NT2/D1 (cell line): ENCODE results near the gene CDH12.

Source experiments
- DNase-seq: peaks from one replicate; pipeline ENCODE4 v3.0.0-alpha.2; 2011; ENCODE audit warnings: low read depth, low spot score
- H3K27me3 ChIP-seq: 2 replicates; pipeline ENCODE4 v1.6.0; 2011; ENCODE audit warnings: mild to moderate bottlenecking; ENCODE audit not compliant: insufficient read length, insufficient read depth
- H3K36me3 ChIP-seq: 2 replicates; pipeline ENCODE4 v1.6.1; 2011; ENCODE audit warnings: mild to moderate bottlenecking, low read length, mixed read lengths; ENCODE audit not compliant: insufficient read depth, insufficient read length
- H3K4me1 ChIP-seq: 2 replicates; pipeline ENCODE4 v1.5.1; 2011; ENCODE audit not compliant: insufficient read depth, insufficient read length
- H3K4me3 ChIP-seq: 2 replicates; pipeline ENCODE4 v1.5.1; 2011; ENCODE audit warnings: low read depth; ENCODE audit not compliant: insufficient read length
- H3K9ac ChIP-seq: 2 replicates; pipeline ENCODE4 v1.6.0; 2011; ENCODE audit warnings: low read depth; ENCODE audit not compliant: insufficient read length
- H3K9me3 ChIP-seq: 2 replicates; pipeline ENCODE4 v1.5.1; 2011; ENCODE audit warnings: mild to moderate bottlenecking, low read length; ENCODE audit not compliant: insufficient read depth
- SUZ12 ChIP-seq: IDR thresholded peaks from 2 replicates; pipeline ENCODE4 v1.6.1; 2011; ENCODE audit not compliant: insufficient read length, insufficient read depth; ENCODE audit errors: extremely low read depth
- YY1 ChIP-seq: IDR thresholded peaks from 2 replicates; pipeline ENCODE4 v1.6.1; 2011; ENCODE audit not compliant: insufficient read length, insufficient read depth
- ZNF274 ChIP-seq: IDR thresholded peaks from 2 replicates; pipeline ENCODE4 v1.6.1; 2011; ENCODE audit warnings: mild to moderate bottlenecking, low read depth, low read length

Gene CDH12

DNA sequence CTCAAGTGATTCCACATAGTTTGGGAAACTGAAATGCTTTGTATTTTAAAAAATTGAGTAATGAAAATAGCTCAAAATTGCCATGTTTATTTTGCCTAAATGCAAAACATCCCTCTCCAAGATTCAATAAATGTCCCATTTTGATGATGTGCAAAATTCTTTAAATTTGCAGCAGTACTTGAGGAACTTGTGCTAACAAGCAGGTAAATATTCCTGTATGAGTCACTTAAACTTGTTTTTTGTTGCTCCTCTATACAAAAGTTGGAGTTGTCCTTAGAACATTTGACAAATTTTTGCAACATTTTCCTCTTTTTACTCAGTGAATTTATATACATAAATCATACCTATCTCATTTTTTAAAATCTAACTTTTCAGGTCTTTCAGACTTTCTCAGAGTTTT is 280.2 kb downstream of the CDH12 start:
- TF ChIP-seq ZNF274 = no peak
- TF ChIP-seq SUZ12 = no peak
- TF ChIP-seq YY1 = no peak
- no peak for DNase-seq
- no peak overlapping the region for H3K9ac ChIP-seq

DNA sequence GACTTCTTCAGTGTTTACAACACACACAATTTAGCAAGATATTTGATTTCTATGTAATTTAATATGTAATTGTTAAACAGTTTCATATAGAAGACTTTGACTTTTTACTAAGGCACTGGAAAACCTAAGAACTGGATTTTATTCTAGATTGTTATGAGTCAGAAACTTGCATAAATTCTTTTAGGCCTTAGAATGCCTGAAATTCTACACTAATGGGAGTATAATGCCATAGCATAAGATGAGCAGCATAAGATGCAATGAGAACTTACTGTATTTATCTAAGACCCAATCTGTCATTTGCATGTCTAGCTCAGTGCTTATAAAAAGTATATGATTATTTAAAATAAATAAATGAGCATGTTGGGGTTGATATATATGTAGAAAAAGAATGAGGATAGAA is 285.2 kb downstream of the CDH12 start:
- no peak overlapping the region for H3K4me3 ChIP-seq
- H3K27me3 ChIP-seq = no peaks in the 10 kb centered on the region
- no peaks in the 10 kb centered on the region for H3K4me1 ChIP-seq
- H3K9me3 ChIP-seq = no peaks in the 10 kb centered on the region
- H3K9ac ChIP-seq = no peak overlapping the region
- no peak for DNase-seq
- no peaks in the 10 kb centered on the region for H3K36me3 ChIP-seq
- TF ChIP-seq YY1 = no peak
- TF ChIP-seq ZNF274 = no peak

More for the DNA sequence above, 280.2 kb downstream of the CDH12 start:
- no peaks in the 10 kb centered on the region for H3K4me1 ChIP-seq
- H3K36me3 ChIP-seq = no peaks in the 10 kb centered on the region
- H3K4me3 ChIP-seq = no peak overlapping the region
- H3K27me3 ChIP-seq = no peaks in the 10 kb centered on the region
- H3K9me3 ChIP-seq = no peaks in the 10 kb centered on the region

DNA sequence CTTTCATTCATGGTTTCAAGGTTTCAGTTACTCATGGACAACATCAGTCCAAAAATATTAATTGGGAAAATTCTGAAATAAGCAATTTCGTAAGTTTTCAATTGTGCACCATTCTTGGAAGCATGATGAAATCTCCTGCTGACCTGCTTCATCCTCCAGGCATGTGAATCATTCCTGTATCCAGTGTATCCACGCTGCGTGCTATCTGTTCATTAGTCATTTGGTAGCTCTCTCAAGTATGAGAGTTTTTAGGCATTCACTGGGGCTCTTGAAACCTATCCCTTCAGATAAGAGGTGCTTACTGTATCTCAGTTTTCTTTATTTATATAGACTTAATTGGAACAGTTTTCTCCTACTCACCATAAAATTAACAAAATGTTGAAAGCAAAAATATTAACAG is 293.0 kb downstream of the CDH12 start:
- no peak for DNase-seq
- no peak overlapping the region for H3K4me3 ChIP-seq
- no peaks in the 10 kb centered on the region for H3K36me3 ChIP-seq
- H3K9me3 ChIP-seq = no peaks in the 10 kb centered on the region
- no peak for TF ChIP-seq SUZ12
- H3K9ac ChIP-seq = no peak overlapping the region
- H3K27me3 ChIP-seq = no peaks in the 10 kb centered on the region
- H3K4me1 ChIP-seq = no peaks in the 10 kb centered on the region

DNA sequence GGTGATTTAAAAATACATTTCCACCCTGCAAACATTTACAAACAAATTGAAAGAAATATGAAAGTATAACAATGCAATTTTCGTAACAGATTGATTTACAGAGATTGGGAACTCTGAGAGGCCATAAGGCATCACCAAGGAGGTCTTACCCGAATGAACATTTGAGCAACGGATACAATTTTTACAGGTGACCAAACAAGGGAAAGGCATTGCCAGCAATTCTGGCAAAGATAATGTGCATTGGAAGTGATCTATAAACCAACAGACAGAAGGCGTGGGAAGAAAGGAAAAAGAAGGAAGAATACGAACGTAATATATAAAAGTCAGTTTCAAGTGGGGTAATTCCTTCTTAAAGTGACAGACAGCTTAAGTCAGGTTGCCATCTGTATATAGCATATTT is 295.9 kb downstream of the CDH12 start:
- Histone ChIP-seq H3K36me3 (no peaks in the 10 kb centered on the region), H3K4me1 (no peaks in the 10 kb centered on the region), H3K27me3 (no peaks in the 10 kb centered on the region), H3K4me3 (no peak overlapping the region), H3K9ac (no peak overlapping the region), H3K9me3 (no peaks in the 10 kb centered on the region)
- no peak for TF ChIP-seq YY1
- no peak for TF ChIP-seq SUZ12
- no peak for TF ChIP-seq ZNF274
- no peak for DNase-seq

DNA sequence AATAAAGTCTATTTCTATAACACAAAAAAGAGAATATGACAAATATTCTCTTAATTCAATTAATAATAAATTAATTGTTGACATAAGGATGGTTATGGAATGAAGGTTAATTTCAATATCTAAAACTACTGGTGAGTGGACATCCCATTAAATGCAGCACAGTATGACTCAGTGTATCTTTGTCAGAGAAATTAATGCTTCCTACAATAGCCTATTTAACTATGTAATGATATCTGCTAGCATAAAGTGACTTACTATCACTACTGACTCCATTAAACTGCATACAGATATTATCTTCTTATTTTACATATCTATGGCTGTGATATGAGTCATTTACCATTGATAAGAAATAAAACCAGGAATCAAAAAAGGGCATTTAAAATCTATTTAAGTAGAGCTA is 298.7 kb downstream of the CDH12 start:
- H3K9me3 ChIP-seq = no peaks in the 10 kb centered on the region
- no peaks in the 10 kb centered on the region for H3K36me3 ChIP-seq
- no peak overlapping the region for H3K9ac ChIP-seq
- no peaks in the 10 kb centered on the region for H3K27me3 ChIP-seq
- no peaks in the 10 kb centered on the region for H3K4me1 ChIP-seq
- DNase-seq = no peak
- H3K4me3 ChIP-seq = no peak overlapping the region
- TF ChIP-seq ZNF274 = no peak
- no peak for TF ChIP-seq YY1
- TF ChIP-seq SUZ12 = no peak

DNA sequence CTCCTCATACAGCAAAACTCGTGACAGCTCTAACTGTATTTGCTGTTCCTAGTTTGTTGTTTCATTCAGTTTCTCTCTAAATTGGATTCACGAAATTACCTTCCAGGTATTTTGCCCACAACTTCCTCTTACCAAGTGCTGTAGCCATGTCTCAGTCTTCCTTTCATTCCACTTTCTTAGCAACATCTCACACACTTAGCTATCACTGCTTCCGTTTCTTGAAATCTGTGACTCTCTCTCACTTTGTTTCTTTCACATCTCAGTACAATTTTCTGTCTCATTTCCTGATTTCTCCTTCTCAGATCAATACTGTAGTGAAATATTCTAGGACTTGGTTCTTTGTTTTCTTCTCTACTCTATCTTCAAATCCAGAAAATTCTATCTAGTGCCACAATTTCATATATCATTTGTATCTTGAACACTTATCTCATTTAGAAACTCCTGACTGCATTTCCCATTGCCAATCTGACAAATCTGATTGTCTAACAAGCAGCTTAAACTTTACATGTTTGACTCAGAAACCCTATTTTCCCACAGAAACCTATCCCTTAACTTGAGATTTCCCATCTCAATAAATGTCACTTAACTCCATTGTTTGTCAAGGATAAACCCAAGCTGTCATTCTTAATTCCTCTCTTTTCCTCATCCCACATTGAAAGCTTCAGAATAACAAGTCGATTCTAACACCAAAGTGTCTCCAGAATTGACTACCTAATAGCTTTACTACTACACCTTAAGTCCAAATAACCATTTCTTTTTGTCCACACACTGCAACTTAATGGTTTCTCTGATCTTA is 303.1 kb downstream of the CDH12 start:
- TF ChIP-seq ZNF274 (no peak), YY1 (no peak), SUZ12 (no peak)
- H3K27me3 ChIP-seq = no peaks in the 10 kb centered on the region
- DNase-seq = no peak
- no peaks in the 10 kb centered on the region for H3K36me3 ChIP-seq
- H3K4me3 ChIP-seq = no peak overlapping the region
- H3K4me1 ChIP-seq = no peaks in the 10 kb centered on the region
- no peaks in the 10 kb centered on the region for H3K9me3 ChIP-seq
- no peak overlapping the region for H3K9ac ChIP-seq

DNA sequence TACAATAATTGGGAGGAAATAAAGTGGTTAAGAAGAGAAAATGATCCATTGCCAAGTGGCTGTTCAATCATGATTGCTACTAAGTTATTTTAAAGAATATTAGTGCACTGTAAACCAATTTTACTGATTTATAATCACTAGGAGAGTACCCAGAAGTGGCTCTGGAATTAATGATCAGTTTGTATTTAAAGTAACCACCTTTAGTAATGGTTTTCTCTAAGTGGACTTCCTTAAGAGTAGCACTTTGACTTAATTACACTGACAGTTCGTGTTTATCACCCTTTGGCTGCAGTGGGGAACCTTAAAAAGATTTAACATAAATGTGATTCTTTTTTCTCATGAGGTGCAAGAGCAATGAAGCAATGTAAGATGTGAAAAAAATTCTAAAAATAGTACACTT is 310.8 kb downstream of the CDH12 start:
- Histone ChIP-seq H3K9ac (no peak overlapping the region), H3K9me3 (peaks cover 9% of the 10 kb centered on the region; the same call in 1 of the 2 replicates), H3K27me3 (no peaks in the 10 kb centered on the region), H3K36me3 (no peaks in the 10 kb centered on the region), H3K4me1 (no peaks in the 10 kb centered on the region), H3K4me3 (no peak overlapping the region)
- DNase-seq = no peak
- no peak for TF ChIP-seq ZNF274
- TF ChIP-seq SUZ12 = no peak
- no peak for TF ChIP-seq YY1

DNA sequence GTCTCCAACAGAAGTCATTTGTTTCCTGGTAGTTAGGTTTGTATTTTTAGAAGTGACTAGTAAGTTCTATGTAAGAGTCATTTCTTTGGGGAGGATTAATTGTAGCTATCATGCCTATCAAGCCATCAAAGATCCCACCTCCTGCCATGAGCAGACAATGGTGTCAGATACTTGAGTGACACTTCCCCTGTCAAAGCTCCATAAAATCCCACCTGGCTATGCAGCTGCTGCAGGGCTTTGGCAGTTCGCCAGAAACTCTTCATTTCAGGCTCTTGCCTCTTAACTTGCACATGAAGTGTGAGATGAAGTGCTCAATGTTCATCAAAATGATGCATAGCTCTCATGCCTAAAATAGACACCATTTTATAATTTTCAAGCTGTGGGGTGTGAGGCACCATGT is 312.1 kb downstream of the CDH12 start:
- DNase-seq = no peak
- no peaks in the 10 kb centered on the region for H3K36me3 ChIP-seq

More for the DNA sequence above, 312.1 kb downstream of the CDH12 start:
- TF ChIP-seq ZNF274 = no peak
- no peak for TF ChIP-seq SUZ12
- TF ChIP-seq YY1 = no peak
- peaks cover 10% of the 10 kb centered on the region; the same call in 1 of the 2 replicates for H3K9me3 ChIP-seq
- no peaks in the 10 kb centered on the region for H3K4me1 ChIP-seq
- no peak overlapping the region for H3K9ac ChIP-seq
- H3K4me3 ChIP-seq = no peak overlapping the region
- H3K27me3 ChIP-seq = no peaks in the 10 kb centered on the region
